ENCODE data around the gene CSNK2B. TPM values are rescaled to one million over a fixed set of nuclear protein-coding genes. Genes with fewer than 3 reads are reported as not detected.

The CSNK2B gene
- total RNA-seq, 4 donors from 2014 or later = 181 to 264 (median 206) TPM

DNA sequence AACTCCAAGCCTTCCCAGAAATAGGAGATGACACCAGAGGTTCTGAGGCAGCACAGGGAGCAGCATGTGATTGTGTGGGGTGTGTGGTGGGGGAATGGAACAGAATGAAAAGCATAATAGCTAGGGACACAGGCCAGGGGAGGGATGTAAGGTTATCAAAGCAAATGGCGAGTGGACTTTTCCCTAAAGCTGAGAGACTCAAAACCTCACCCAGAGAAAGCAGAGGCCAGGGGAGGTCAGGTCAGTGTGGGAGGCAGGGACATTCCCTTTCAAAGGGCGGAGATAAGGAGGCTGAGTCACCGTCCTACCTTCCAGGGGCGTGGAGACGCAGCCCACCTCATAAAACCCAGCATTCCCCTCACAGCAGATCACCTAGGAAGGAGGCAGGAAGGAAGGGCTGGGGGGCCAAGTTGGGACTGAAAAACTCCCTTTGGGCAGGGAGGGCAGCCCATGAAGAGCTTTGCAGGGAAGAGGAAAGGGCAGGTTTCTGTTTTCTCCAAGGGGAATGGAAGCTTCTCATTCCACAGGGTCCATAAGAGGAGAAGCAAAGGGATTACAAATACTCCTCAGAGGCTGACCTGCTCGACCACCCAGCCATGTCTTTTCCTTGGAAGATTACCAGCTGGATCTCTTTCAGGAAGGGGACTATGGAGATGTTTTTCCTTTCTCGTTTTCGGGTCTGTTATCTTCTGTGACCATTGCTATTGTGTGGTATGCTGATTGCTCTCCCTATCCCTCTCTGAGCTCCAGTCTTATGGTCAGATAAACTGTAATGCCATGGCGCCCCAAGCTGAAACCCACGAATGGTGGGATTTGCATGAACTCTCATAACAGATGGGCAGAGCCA is 24.6 kb downstream of the CSNK2B start:
- peaks cover 68 to 71% of the 10 kb centered on the region in 2 donors for H3K36me3 ChIP-seq
- WGBS, 2 donors = 73% methylated on average over 10 of the region's 10 CpGs
- H3K27ac ChIP-seq = no peak overlapping the region
- no peaks in the 10 kb centered on the region for H3K4me1 ChIP-seq
- H3K4me3 ChIP-seq (replicated peaks in 1 of 3) = no peak overlapping the region
- no peaks in the 10 kb centered on the region for H3K27me3 ChIP-seq
- TF ChIP-seq, protein P1, sequence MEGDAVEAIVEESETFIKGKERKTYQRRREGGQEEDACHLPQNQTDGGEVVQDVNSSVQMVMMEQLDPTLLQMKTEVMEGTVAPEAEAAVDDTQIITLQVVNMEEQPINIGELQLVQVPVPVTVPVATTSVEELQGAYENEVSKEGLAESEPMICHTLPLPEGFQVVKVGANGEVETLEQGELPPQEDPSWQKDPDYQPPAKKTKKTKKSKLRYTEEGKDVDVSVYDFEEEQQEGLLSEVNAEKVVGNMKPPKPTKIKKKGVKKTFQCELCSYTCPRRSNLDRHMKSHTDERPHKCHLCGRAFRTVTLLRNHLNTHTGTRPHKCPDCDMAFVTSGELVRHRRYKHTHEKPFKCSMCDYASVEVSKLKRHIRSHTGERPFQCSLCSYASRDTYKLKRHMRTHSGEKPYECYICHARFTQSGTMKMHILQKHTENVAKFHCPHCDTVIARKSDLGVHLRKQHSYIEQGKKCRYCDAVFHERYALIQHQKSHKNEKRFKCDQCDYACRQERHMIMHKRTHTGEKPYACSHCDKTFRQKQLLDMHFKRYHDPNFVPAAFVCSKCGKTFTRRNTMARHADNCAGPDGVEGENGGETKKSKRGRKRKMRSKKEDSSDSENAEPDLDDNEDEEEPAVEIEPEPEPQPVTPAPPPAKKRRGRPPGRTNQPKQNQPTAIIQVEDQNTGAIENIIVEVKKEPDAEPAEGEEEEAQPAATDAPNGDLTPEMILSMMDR (IDR thresholded peaks at IDR 0.05) = no peak
- TF ChIP-seq POLR2A (IDR thresholded peaks at IDR 0.05) = no peak
- no peaks in the 10 kb centered on the region for H3K9me3 ChIP-seq
- intact Hi-C loops (cut with DNase I) = no loop called here
- no peak for DNase-seq

DNA sequence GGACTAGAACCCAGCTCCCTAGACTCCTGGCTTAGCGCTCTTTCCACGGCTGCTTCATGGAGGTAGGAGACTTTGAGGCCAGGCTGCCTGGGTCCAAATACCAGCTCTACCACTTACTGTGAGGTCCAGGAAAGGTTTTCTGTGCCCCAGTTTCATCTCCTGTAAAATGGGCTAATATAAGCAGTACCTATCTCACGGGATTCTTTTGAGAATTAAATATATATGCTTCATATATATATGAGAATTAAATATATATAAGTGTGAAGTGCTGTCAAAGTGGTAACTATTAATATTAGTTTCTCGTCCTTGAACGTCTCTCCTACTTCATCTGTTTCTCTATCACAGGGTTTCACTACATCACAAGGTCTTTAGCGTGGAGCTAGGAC is 25.2 kb downstream of the CSNK2B start:
- Histone ChIP-seq H3K4me3 (replicated peaks in 1 of 3) (no peak overlapping the region), H3K27me3 (no peaks in the 10 kb centered on the region), H3K4me1 (no peaks in the 10 kb centered on the region), H3K36me3 (peaks cover 75 to 76% of the 10 kb centered on the region in 2 donors), H3K27ac (no peak overlapping the region), H3K9me3 (no peaks in the 10 kb centered on the region)
- intact Hi-C loops (cut with DNase I) = no loop called here
- WGBS, 2 donors = 94 to 95% methylated on average over 6 of the region's 6 CpGs
- no peak for TF ChIP-seq POLR2A (IDR thresholded peaks at IDR 0.05)
- TF ChIP-seq, protein P1 (IDR thresholded peaks at IDR 0.05) = no peak
- no peak for DNase-seq

DNA sequence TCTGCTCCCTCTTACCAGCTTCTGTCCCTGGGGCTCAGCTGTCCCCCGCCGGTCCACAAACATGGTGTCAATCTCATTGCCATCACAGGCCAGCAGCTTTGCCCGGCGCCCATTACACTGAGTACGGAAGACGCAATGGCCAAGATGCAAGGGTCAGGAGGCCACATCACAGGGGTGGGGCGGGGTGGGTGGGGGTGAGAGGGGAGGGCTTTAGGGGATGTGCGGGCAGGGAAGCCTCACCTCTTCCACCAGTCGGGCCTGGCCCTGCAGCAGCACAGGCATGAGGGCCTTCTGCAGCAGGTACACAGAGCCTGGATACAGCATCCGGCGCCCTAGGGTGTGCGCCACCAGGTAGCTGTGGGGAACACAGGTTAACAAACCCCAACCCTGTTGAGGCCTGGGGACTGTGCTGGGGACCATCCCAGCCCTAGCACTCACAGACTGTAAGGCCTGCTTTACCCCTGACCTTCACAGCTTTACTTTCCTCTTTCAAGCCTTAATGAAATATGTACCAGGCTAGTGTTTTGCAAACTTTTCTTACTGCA is 25.8 kb downstream of the CSNK2B start:
- Histone ChIP-seq H3K9me3 (no peaks in the 10 kb centered on the region), H3K27ac (no peak overlapping the region), H3K4me3 (replicated peaks in 1 of 3) (no peak overlapping the region), H3K4me1 (no peaks in the 10 kb centered on the region), H3K36me3 (peaks cover 73 to 77% of the 10 kb centered on the region in 2 donors), H3K27me3 (no peaks in the 10 kb centered on the region)
- no peak for DNase-seq
- 96 to 97% methylated on average over 11 to 12 of the region's 12 CpGs for WGBS, 2 donors
- intact Hi-C loops (cut with DNase I) = no loop called here
- TF ChIP-seq, protein P1 (IDR thresholded peaks at IDR 0.05) = no peak
- no peak for TF ChIP-seq POLR2A (IDR thresholded peaks at IDR 0.05)

DNA sequence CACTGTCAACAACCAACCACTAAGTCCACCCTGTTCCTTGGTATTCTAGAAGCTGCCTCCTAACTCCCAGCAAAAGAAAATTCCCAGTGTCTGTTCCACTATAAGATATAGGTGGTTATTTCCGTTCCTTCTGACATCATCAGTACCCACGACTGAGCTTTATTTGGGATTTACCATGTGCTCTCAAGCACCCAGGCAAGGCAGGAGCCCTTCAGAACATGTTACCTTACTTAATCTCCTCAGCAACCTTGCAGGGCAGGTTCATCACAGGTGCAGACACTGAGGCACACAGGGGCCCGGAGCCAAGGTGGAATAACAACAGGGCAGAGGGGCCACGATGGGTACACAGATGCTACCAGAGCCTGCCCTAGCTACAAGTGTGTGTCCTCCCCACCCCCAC is 26.5 kb downstream of the CSNK2B start:
- no peak for DNase-seq
- Histone ChIP-seq H3K36me3 (peaks cover 66 to 71% of the 10 kb centered on the region in 2 donors), H3K27me3 (no peaks in the 10 kb centered on the region), H3K27ac (no peak overlapping the region), H3K4me3 (replicated peaks in 1 of 3) (no peak overlapping the region), H3K9me3 (no peaks in the 10 kb centered on the region), H3K4me1 (no peaks in the 10 kb centered on the region)
- 88 to 98% methylated on average over 4 of the region's 4 CpGs for WGBS, 2 donors
- intact Hi-C loops (cut with DNase I) = no loop called here
- TF ChIP-seq, protein P1 (IDR thresholded peaks at IDR 0.05) = no peak

DNA sequence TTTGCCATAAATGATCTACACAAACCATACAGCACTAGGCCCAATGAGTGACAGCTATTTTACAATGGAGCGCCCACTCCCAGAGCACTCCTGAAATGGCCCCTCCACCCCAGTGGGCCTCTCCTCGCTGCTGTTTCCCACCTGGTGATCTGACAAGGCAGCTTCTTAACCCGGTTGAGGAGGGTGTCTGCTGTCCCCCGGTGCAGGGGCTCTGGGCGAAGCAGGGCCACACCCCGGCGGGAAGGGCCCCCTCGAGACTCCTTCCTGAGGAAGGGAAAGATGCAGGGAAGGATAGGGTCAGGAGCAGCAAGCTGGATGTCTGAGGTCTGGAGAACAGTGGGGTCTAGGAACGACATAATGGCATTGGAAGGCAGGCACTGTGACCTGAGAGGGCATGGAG is 27.0 kb downstream of the CSNK2B start:
- intact Hi-C loops (cut with DNase I) = no loop called here
- DNase-seq = no peak
- TF ChIP-seq POLR2A (IDR thresholded peaks at IDR 0.05) = no peak
- TF ChIP-seq, protein P1 (IDR thresholded peaks at IDR 0.05) = no peak
- no peak overlapping the region for H3K4me3 ChIP-seq (replicated peaks in 1 of 3)
- H3K9me3 ChIP-seq = no peaks in the 10 kb centered on the region
- H3K27me3 ChIP-seq = no peaks in the 10 kb centered on the region
- WGBS, 2 donors = 89 to 96% methylated on average over 9 of the region's 9 CpGs
- H3K36me3 ChIP-seq = peaks cover 61 to 66% of the 10 kb centered on the region in 2 donors
- H3K4me1 ChIP-seq = no peaks in the 10 kb centered on the region
- H3K27ac ChIP-seq = no peak overlapping the region

Data from thyroid gland (tissue), 4 donors.